ENCODE measurements around the gene TRIO.

DNA sequence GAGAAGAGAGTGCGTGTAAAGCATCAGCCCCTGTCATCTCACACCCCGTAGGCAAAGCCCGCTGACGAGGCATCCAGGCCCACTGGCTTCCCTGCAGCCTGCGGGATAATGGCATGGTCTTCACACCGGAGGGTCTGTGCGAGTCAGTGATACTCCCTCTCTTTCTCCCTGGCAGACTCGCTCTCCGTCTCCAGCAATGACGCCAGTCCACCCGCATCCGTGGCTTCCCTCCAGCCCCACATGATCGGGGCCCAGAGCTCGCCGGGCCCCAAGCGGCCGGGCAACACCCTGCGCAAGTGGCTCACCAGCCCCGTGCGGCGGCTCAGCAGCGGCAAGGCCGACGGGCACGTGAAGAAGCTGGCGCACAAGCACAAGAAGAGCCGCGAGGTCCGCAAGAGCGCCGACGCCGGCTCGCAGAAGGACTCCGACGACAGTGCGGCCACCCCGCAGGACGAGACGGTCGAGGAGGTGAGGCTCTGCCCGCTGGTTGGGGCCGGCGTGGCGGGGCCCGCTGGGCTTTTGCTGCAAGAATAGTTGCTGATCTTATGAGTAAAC is 317.8 kb downstream of the TRIO start:
- TF ChIP-seq, protein P1, sequence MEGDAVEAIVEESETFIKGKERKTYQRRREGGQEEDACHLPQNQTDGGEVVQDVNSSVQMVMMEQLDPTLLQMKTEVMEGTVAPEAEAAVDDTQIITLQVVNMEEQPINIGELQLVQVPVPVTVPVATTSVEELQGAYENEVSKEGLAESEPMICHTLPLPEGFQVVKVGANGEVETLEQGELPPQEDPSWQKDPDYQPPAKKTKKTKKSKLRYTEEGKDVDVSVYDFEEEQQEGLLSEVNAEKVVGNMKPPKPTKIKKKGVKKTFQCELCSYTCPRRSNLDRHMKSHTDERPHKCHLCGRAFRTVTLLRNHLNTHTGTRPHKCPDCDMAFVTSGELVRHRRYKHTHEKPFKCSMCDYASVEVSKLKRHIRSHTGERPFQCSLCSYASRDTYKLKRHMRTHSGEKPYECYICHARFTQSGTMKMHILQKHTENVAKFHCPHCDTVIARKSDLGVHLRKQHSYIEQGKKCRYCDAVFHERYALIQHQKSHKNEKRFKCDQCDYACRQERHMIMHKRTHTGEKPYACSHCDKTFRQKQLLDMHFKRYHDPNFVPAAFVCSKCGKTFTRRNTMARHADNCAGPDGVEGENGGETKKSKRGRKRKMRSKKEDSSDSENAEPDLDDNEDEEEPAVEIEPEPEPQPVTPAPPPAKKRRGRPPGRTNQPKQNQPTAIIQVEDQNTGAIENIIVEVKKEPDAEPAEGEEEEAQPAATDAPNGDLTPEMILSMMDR (conservative IDR thresholded peaks at IDR 0.05 in 1 of 2, IDR thresholded peaks at IDR 0.05 in 1 of 2; ENCODE audit: low read depth in 1 of 2, low read length in 2 of 2) = no peak
- TF ChIP-seq EZH2 (IDR thresholded peaks at IDR 0.05; ENCODE audit: low read length, missing control alignments) = no peak
